Gastrocnemius medialis (tissue), 4 donors: Measurements from ENCODE around the gene THOP1. TPM values are rescaled to one million over a fixed set of nuclear protein-coding genes. Genes with fewer than 3 reads are reported as not detected.

Experiments used
- ATAC-seq, 2 donors: fragments of 150-250 bp; one replicate each; pipeline ENCODE4 v1.9.1; 2016
- DNase-seq, 2 donors: peaks; one replicate each; pipeline ENCODE4 v3.0.0-alpha.2; 2019
- H3K27ac ChIP-seq, 4 donors: fragments of 200-600 bp; sonication (generic); 1 replicate in 1 of 4; 2 replicates in 3 of 4; pipeline ENCODE4 v1.5.1; 2016 to 2018; ENCODE audit warnings: mild to moderate bottlenecking in 2 of 4, moderate library complexity in 1 of 4
- H3K27me3 ChIP-seq, 3 donors: fragments of 200-600 bp; sonication (generic) in 2 of 3; 1 replicate in 1 of 3; 2 replicates in 2 of 3; pipeline versions ENCODE4 v1.5.1 to v1.6.0; 2016 to 2019; ENCODE audit warnings: mild to moderate bottlenecking in 1 of 3, moderate library complexity in 1 of 3
- H3K36me3 ChIP-seq, 2 donors: fragments of 200-600 bp; sonication (generic) in 1 of 2; one replicate each; pipeline ENCODE4 v1.5.1; 2017 to 2018
- H3K4me1 ChIP-seq, 2 donors: fragments of 200-600 bp; sonication (generic) in 1 of 2; one replicate each; pipeline ENCODE4 v1.5.1; 2016 to 2017; ENCODE audit warnings: mild to moderate bottlenecking in 2 of 2
- H3K4me3 ChIP-seq, 4 donors: fragments of 200-600 bp; sonication (generic) in 3 of 4; 1 replicate in 1 of 4; 2 replicates in 3 of 4; pipeline ENCODE4 v1.5.1; 2016 to 2019; ENCODE audit warnings: mild to moderate bottlenecking in 2 of 4
- H3K9me3 ChIP-seq, 3 donors: fragments of 200-600 bp; sonication (generic) in 2 of 3; 1 replicate in 1 of 3; 2 replicates in 2 of 3; pipeline ENCODE4 v1.5.1; 2016 to 2019
- POLR2A ChIP-seq, 2 donors: fragments of 450-650 bp; IDR thresholded peaks; one replicate each; pipeline ENCODE4 v1.6.1; 2017; ENCODE audit warnings: antibody characterized with exemption in 2 of 2, mild to moderate bottlenecking in 2 of 2, moderate library complexity in 2 of 2
- in situ Hi-C, 4 donors: fragments of 200-750 bp; cut with MboI; loops; one replicate each; pipeline versions ENCODE4 v1.15.0 to v1.8.0; 2017; ENCODE audit warnings: low sequenced_read_pairs in 4 of 4
- intact Hi-C: fragments of 100-400 bp; cut with DNase I; formaldehyde crosslinking; loops from one replicate; pipeline ENCODE4 v1.15.1; 2023; ENCODE audit warnings: low total_unique reads
- total RNA-seq, 4 donors: library from RNA; depleted of rRNA; stranded (reverse); fragments of >200 nt; gene quantifications; one replicate each; pipeline versions ENCODE4 v1.1.0 to v1.2.3, GENCODE V29; 2016
- TF ChIP-seq, protein P1 (sequence below), 5 experiments: fragments of 450-650 bp in 3 of 5; fragments of 200-600 bp in 2 of 5; sonication (generic) in 2 of 5; IDR thresholded peaks in 4 of 5; conservative IDR thresholded peaks in 1 of 5; 1 replicate in 4 of 5; 2 replicates in 1 of 5; pipeline ENCODE4 v1.5.1; 2016 to 2019; ENCODE audit warnings: antibody characterized with exemption in 5 of 5, mild to moderate bottlenecking in 3 of 5, moderate library complexity in 3 of 5

THOP1 gene
- total RNA-seq, 4 donors from 2014 or later, result 31.5 to 114 (median 73.0) TPM

DNA sequence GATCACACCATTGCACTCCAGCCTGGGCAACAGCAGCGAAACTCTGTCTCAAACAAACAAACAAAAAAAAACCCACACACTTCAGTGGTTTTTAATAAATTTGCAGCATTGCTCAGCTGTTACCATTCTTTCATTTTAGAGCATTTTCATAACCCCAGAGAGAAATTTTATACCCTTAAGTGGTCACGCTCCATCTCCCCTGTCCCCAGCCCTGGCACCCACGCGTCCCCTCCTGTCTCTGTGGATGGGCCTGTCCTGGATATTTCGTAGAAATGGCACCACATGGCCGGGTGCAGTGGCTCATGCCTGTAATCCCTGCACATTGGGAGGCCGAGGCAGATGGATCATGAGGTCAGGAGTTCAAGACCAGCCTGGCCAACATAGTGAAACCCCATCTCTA lies 7.8 kb downstream of the THOP1 start:
- peaks cover 0 to 54% of the 10 kb centered on the region in 2 donors for H3K36me3 ChIP-seq
- no peak for ATAC-seq
- in situ Hi-C loops, result no loop called here

DNA sequence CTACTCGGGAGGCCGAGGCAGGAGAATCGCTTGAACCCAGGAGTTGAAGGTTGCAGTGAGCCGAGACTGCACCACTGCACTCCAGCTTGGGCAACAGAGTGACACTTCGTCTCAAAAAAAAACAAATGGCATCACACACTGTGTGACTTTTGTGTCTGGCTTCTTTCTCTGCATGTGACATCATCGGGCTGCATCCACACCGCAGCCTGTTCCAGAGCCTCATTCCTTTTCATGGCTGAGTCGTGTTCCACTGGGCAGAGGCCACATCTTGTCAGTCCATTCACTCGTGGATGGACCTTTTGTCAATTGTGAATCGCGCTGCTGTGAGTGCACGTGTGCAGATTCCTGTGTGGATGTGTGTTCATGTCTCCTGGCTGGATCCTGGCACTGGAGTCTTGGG lies 8.3 kb downstream of the THOP1 start:
- intact Hi-C loops, result no loop called here
- H3K9me3 ChIP-seq, result no peaks in the 10 kb centered on the region

More for the DNA sequence above, 7.8 kb downstream of the THOP1 start:
- intact Hi-C loops, result no loop called here
- TF ChIP-seq, protein P1, sequence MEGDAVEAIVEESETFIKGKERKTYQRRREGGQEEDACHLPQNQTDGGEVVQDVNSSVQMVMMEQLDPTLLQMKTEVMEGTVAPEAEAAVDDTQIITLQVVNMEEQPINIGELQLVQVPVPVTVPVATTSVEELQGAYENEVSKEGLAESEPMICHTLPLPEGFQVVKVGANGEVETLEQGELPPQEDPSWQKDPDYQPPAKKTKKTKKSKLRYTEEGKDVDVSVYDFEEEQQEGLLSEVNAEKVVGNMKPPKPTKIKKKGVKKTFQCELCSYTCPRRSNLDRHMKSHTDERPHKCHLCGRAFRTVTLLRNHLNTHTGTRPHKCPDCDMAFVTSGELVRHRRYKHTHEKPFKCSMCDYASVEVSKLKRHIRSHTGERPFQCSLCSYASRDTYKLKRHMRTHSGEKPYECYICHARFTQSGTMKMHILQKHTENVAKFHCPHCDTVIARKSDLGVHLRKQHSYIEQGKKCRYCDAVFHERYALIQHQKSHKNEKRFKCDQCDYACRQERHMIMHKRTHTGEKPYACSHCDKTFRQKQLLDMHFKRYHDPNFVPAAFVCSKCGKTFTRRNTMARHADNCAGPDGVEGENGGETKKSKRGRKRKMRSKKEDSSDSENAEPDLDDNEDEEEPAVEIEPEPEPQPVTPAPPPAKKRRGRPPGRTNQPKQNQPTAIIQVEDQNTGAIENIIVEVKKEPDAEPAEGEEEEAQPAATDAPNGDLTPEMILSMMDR (IDR thresholded peaks at IDR 0.05 in 4 of 5, conservative IDR thresholded peaks at IDR 0.05 in 1 of 5), result no peak
- Histone ChIP-seq H3K9me3 (no peaks in the 10 kb centered on the region), H3K27ac (no peak overlapping the region), H3K27me3 (no peaks in the 10 kb centered on the region), H3K4me1 (no peaks in the 10 kb centered on the region), H3K4me3 (no peak overlapping the region)
- DNase-seq, result no peak

DNA sequence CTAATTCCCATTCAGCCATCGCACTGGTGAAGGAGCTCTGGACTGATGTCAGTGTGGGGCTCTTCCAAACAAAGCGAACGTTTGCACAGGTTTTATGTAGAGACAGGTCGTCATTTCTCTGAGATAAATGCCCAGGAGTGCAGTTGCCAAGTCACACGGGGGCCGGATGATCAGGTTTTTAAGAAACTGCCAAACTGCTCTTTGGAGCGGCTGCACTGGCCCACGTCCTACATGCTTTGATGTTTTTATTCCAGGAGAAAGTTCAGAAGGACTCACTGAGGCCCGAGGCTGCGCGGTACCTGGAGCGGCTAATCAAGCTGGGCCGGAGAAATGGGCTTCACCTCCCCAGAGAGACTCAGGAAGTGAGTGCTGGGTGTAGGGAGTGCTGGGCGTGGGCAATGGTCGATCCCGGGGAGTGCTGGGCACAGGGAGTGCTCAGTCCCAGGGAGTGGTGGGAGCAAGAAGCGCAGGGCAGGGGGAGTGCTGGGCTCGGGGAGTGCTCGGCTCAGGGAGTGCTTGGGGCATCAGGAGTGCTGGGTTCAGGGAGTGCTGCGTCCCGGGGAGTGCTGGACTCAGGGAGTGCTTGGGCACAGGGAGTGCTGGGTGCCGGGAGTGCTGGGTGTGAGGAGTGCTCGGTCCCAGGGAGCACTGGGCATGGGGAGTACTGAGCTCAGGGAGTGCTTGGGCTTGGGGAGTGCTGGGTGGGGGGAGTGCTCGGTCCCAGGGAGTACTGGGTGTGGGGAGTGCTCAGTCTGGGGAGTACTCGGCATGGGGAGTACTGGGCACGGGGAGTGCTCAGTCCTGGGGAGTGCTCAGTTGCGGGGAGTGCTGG lies 10.7 kb downstream of the THOP1 start:
- no peaks in the 10 kb centered on the region for H3K27me3 ChIP-seq
- DNase-seq, result no peak
- H3K36me3 ChIP-seq, result peaks cover 0 to 62% of the 10 kb centered on the region in 2 donors
- H3K4me3 ChIP-seq, result no peak overlapping the region
- ATAC-seq, result no peak
- no peaks in the 10 kb centered on the region for H3K9me3 ChIP-seq
- H3K4me1 ChIP-seq, result no peaks in the 10 kb centered on the region
- TF ChIP-seq POLR2A (IDR thresholded peaks at IDR 0.05), result no peak
- TF ChIP-seq, protein P1 (IDR thresholded peaks at IDR 0.05 in 4 of 5, conservative IDR thresholded peaks at IDR 0.05 in 1 of 5), result no peak
- in situ Hi-C loops (no loop called here), intact Hi-C loops (no loop called here)
- H3K27ac ChIP-seq, result no peak overlapping the region

More for the DNA sequence above, 8.3 kb downstream of the THOP1 start:
- Histone ChIP-seq H3K27ac (no peak overlapping the region), H3K4me3 (no peak overlapping the region), H3K4me1 (no peaks in the 10 kb centered on the region), H3K27me3 (no peaks in the 10 kb centered on the region), H3K36me3 (peaks cover 0 to 55% of the 10 kb centered on the region in 2 donors)
- ATAC-seq, result no peak
- in situ Hi-C loops, result no loop called here
- no peak for DNase-seq
- TF ChIP-seq, protein P1 (IDR thresholded peaks at IDR 0.05 in 4 of 5, conservative IDR thresholded peaks at IDR 0.05 in 1 of 5), result no peak
- no peak for TF ChIP-seq POLR2A (IDR thresholded peaks at IDR 0.05)

DNA sequence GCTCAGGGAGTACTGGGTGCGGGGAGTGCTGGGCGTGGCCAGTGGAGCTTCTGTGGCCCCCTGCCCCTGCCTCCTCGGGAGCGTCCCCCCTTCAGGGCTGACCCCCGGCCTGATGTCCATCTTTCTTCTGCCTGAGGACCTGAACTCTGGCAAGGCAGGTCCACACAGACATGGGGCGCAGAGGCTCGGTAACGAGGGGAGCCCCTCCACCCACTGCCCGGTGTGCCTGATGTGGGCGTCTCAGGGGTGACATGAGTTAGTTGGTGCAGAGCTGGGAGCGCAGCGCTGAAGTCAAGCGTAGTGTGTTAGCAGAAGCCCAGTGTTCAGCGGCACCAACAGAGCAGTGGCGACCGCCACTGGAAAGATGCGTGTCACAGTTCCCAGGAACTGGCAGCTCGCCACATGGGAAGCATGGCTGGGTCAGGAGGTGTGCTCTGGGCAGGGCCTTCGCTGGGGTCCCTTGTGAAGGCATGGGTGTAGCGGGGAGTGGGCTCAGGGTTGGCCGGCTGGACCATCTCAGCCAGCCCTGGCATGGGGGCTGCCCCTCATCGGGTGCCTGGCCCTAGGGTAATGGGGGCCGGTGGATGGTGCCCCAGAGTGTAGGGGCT lies 11.5 kb downstream of the THOP1 start:
- Histone ChIP-seq H3K36me3 (peaks cover 0 to 64% of the 10 kb centered on the region in 2 donors), H3K4me3 (no peak overlapping the region), H3K4me1 (no peaks in the 10 kb centered on the region), H3K27ac (no peak overlapping the region), H3K9me3 (no peaks in the 10 kb centered on the region), H3K27me3 (no peaks in the 10 kb centered on the region)
- ATAC-seq (no peak), DNase-seq (no peak)
- intact Hi-C loops (no loop called here), in situ Hi-C loops (no loop called here)
- TF ChIP-seq, protein P1 (IDR thresholded peaks at IDR 0.05 in 4 of 5, conservative IDR thresholded peaks at IDR 0.05 in 1 of 5), result no peak
- no peak for TF ChIP-seq POLR2A (IDR thresholded peaks at IDR 0.05)
